Loucy (cell line): ENCODE measurements around the gene CDK19.
"Not testable (repeated sequence)": the region's sequence is repeated elsewhere in the genome, so short reads cannot be mapped to it uniquely, and the experiment has no call there.

Source experiments
- H2AFZ ChIP-seq: fragments of 200-600 bp; sonication (generic); 2 replicates; pipeline ENCODE4 v1.6.0; 2016; ENCODE audit warnings: antibody characterized with exemption, mild to moderate bottlenecking, low read length, moderate library complexity
- H3F3A ChIP-seq: fragments of 200-600 bp; 2 replicates; pipeline ENCODE4 v1.6.0; 2016; ENCODE audit warnings: antibody characterized with exemption, low read depth, mild to moderate bottlenecking
- H3K27me3 ChIP-seq: fragments of 200-600 bp; sonication (generic); 2 replicates; pipeline ENCODE4 v1.6.1; 2014; ENCODE audit warnings: low read length, mild to moderate bottlenecking; ENCODE audit not compliant: insufficient read depth, poor library complexity, severe bottlenecking
- H3K36me3 ChIP-seq: fragments of 200-600 bp; sonication (generic); 2 replicates; pipeline ENCODE4 v1.6.1; 2016; ENCODE audit warnings: low read length; ENCODE audit not compliant: insufficient read depth
- H3K4me1 ChIP-seq: fragments of 200-600 bp; sonication (generic); 2 replicates; pipeline ENCODE4 v1.5.1; 2014; ENCODE audit warnings: low read length, mild to moderate bottlenecking; ENCODE audit not compliant: insufficient read depth, poor library complexity, severe bottlenecking
- H3K4me2 ChIP-seq: fragments of 200-600 bp; sonication (generic); 2 replicates; pipeline ENCODE4 v1.6.0; 2014; ENCODE audit warnings: antibody characterized with exemption, low read length, low read depth, mild to moderate bottlenecking; ENCODE audit not compliant: poor library complexity, severe bottlenecking
- H3K4me3 ChIP-seq: fragments of 200-600 bp; sonication (generic); 2 replicates; pipeline ENCODE4 v1.5.1; 2014; ENCODE audit warnings: low read length, mild to moderate bottlenecking, mixed read lengths; ENCODE audit not compliant: poor library complexity, severe bottlenecking
- H3K79me2 ChIP-seq: fragments of 200-600 bp; sonication (generic); 2 replicates; pipeline ENCODE4 v1.6.1; 2014; ENCODE audit warnings: low read length; ENCODE audit not compliant: insufficient read depth
- H3K9ac ChIP-seq: fragments of 200-600 bp; sonication (generic); 2 replicates; pipeline ENCODE4 v1.6.0; 2014; ENCODE audit warnings: mild to moderate bottlenecking, low read depth, low read length, moderate library complexity; ENCODE audit not compliant: poor library complexity, severe bottlenecking
- H3K9me2 ChIP-seq: fragments of 200-600 bp; sonication (generic); replicated peaks from 2 replicates; pipeline ENCODE4 v1.6.1; 2016; ENCODE audit warnings: low read depth, low read length, mixed read lengths
- H3K9me3 ChIP-seq: fragments of 200-600 bp; sonication (generic); 2 replicates; pipeline ENCODE4 v1.6.1; 2014; ENCODE audit warnings: mild to moderate bottlenecking, antibody characterized with exemption, low read length, low read depth; ENCODE audit not compliant: insufficient read depth
- H4K20me1 ChIP-seq: fragments of 200-600 bp; sonication (generic); 2 replicates; pipeline ENCODE4 v1.6.0; 2014; ENCODE audit warnings: antibody characterized with exemption, low read length, mild to moderate bottlenecking; ENCODE audit not compliant: insufficient read depth, poor library complexity, severe bottlenecking
- CTCF ChIP-seq: fragments of 200-600 bp; sonication (generic); conservative IDR thresholded peaks from 2 replicates; pipeline ENCODE4 v1.5.1; 2014; ENCODE audit warnings: mild to moderate bottlenecking, antibody characterized with exemption, low read length
- EZH2phosphoT487 ChIP-seq: fragments of 200-600 bp; IDR thresholded peaks from 2 replicates; pipeline ENCODE4 v1.6.1; 2018; ENCODE audit warnings: antibody characterized with exemption, mild to moderate bottlenecking, moderate library complexity, borderline replicate concordance

CDK19 gene

DNA sequence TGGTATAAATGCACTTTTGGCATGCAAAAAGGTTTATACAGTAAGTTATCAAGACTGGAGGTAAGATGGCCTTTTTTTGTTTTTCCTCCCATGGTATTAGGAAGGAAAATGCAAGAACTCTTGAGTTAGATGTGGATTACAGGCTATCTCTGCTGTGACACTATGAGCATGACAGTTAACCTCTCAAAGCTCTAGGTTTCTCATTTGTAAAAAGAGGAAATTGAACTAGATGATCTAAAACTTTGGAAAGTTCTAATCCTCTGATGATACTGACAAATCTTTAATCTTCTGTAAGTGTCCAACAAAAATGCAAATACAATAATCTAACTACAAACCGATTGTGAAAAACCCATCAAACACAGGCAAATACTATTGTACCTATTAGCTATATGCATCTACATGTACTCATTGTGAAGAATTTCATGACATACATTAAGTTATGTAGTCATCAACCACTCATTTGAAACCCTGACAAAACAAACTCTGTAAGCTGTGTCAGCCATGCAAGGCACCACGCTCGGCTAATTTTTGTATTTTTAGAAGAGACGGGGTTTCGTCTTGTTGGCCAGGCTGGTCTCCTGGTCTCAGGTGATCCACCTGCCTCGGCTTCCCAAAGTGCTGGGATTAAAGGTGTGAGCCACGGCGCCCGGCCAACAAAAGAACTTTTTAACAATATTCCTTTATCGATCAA is 4.2 kb downstream of the CDK19 start:
- Histone ChIP-seq H3F3A (peaks cover under 1% of the 10 kb centered on the region), H3K4me3 (peak overlapping the region; percentile 32), H4K20me1 (peaks cover 75% of the 10 kb centered on the region), H3K4me1 (peaks cover 58% of the 10 kb centered on the region), H3K79me2 (peaks cover 89% of the 10 kb centered on the region), H3K27me3 (no peaks in the 10 kb centered on the region), H2AFZ (no peak overlapping the region), H3K4me2 (peak overlapping the region; percentile 85), H3K36me3 (no peaks in the 10 kb centered on the region), H3K9me3 (no peaks in the 10 kb centered on the region), H3K9me2 (no peaks in the 10 kb centered on the region), H3K9ac (no peak overlapping the region)
- TF ChIP-seq EZH2phosphoT487 (no peak), CTCF (no peak)

GRCh38 chr6:110809792-110810191 is 5.5 kb downstream of the CDK19 start:
- no peaks in the 10 kb centered on the region for H3K9me3 ChIP-seq
- no peaks in the 10 kb centered on the region for H3K36me3 ChIP-seq
- H4K20me1 ChIP-seq, result peaks cover 87% of the 10 kb centered on the region
- H3K4me1 ChIP-seq, result peaks cover 71% of the 10 kb centered on the region
- H3K9ac ChIP-seq, result no peak overlapping the region
- H3K4me2 ChIP-seq, result peak overlapping the region; percentile 85
- H2AFZ ChIP-seq, result no peak overlapping the region
- H3K4me3 ChIP-seq, result peak overlapping the region; percentile 26
- H3F3A ChIP-seq, result no peaks in the 10 kb centered on the region
- H3K9me2 ChIP-seq, result no peaks in the 10 kb centered on the region
- no peak for TF ChIP-seq EZH2phosphoT487
- no peak for TF ChIP-seq CTCF
- H3K79me2 ChIP-seq, result peaks cover 99% of the 10 kb centered on the region
- H3K27me3 ChIP-seq, result no peaks in the 10 kb centered on the region

GRCh38 chr6:110802175-110802574 is 13.1 kb downstream of the CDK19 start:
- not testable (repeated sequence) for H3K4me2 ChIP-seq, H3K9ac ChIP-seq, H3K9me2 ChIP-seq, H3K36me3 ChIP-seq, H3K4me3 ChIP-seq, H3K9me3 ChIP-seq, H2AFZ ChIP-seq, H3F3A ChIP-seq, H3K27me3 ChIP-seq
- H4K20me1 ChIP-seq, result peaks cover 57% of the 10 kb centered on the region
- H3K4me1 ChIP-seq, result peaks cover 32% of the 10 kb centered on the region
- peaks cover 98% of the 10 kb centered on the region for H3K79me2 ChIP-seq

DNA sequence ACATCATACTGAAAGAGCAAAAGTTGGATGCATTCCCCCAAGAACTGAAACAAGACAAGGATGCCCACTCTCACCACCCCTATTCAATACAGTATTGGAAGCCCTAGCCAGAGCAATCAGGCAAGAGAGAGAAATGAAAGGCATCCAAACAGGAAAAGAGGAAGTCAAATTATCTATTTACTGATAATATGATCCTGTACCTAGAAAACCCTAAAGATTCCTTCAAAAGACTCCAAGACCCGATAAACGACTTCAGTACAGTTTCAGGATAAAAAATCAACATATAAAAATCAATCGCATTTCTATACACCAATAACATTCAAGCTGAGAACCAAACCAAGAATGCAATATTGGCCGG is 14.5 kb downstream of the CDK19 start:
- Histone ChIP-seq H3K4me1 (peaks cover 21% of the 10 kb centered on the region), H4K20me1 (peaks cover 47% of the 10 kb centered on the region), H3K79me2 (peaks cover 98% of the 10 kb centered on the region), H3F3A (no peaks in the 10 kb centered on the region), H3K27me3 (no peaks in the 10 kb centered on the region), H2AFZ (no peak overlapping the region), H3K9ac (no peak overlapping the region), H3K36me3 (no peaks in the 10 kb centered on the region), H3K9me3 (peaks cover 6% of the 10 kb centered on the region; the same call in 1 of the 2 replicates), H3K4me2 (no peak overlapping the region), H3K9me2 (no peaks in the 10 kb centered on the region), H3K4me3 (no peak overlapping the region)
- no peak for TF ChIP-seq CTCF
- TF ChIP-seq EZH2phosphoT487, result no peak
